Activated naive CD8-positive, alpha-beta T cell treated with anti-CD3 and anti-CD28 coated beads for 36 hours (primary cell): ENCODE results near the gene PRKCSH. TPM values are rescaled to one million over a fixed set of nuclear protein-coding genes. Genes with fewer than 3 reads are reported as not detected.
"Not testable (repeated sequence)": the region's sequence is repeated elsewhere in the genome, so short reads cannot be mapped to it uniquely, and the experiment has no call there.

Source experiments
- DNase-seq: peaks from one replicate; pipeline ENCODE4 v3.0.0; 2021
- H3K27ac Mint-ChIP-seq: one replicate; pipeline ENCODE4 v1.8.0; 2022; ENCODE audit warnings: mild to moderate bottlenecking, moderate library complexity, mixed read lengths
- H3K27me3 Mint-ChIP-seq: one replicate; pipeline ENCODE4 v1.8.0; 2022; ENCODE audit warnings: mild to moderate bottlenecking, mixed read lengths
- H3K36me3 Mint-ChIP-seq: one replicate; pipeline ENCODE4 v1.8.0; 2021; ENCODE audit warnings: mild to moderate bottlenecking, mixed read lengths
- H3K4me1 Mint-ChIP-seq: one replicate; pipeline ENCODE4 v1.8.0; 2021; ENCODE audit warnings: mixed read lengths
- H3K4me3 Mint-ChIP-seq: one replicate; pipeline ENCODE4 v1.8.0; 2022; ENCODE audit warnings: mild to moderate bottlenecking, moderate library complexity, mixed read lengths
- H3K9me3 Mint-ChIP-seq: one replicate; pipeline ENCODE4 v1.8.0; 2022; ENCODE audit warnings: mixed read lengths
- total RNA-seq, 2 experiments: library from RNA; stranded (reverse); gene quantifications; one replicate each; pipeline ENCODE4 v1.2.3, GENCODE V29; 2021

PRKCSH gene
- total RNA-seq, 2 experiments from 2014 or later = 212 to 222 TPM

- Mint-ChIP-seq H3K27ac (no peak overlapping the region), H3K4me3 (no peak overlapping the region), H3K36me3 (no peaks in the 10 kb centered on the region), H3K9me3 (no peaks in the 10 kb centered on the region), H3K27me3 (peaks cover 31% of the 10 kb centered on the region), H3K4me1 (peaks cover 4% of the 10 kb centered on the region)
- DNase-seq = no peak
Measured at GRCh38 chr19:11414544-11414943, 20.9 kb upstream of the PRKCSH start.

GRCh38 chr19:11416346-11417052 lies 18.9 kb upstream of the PRKCSH start:
- no peak overlapping the region for H3K4me3 Mint-ChIP-seq
- H3K4me1 Mint-ChIP-seq = peaks cover 15% of the 10 kb centered on the region
- H3K27me3 Mint-ChIP-seq = peaks cover 51% of the 10 kb centered on the region
- no peak for DNase-seq
- no peaks in the 10 kb centered on the region for H3K36me3 Mint-ChIP-seq
- no peak overlapping the region for H3K27ac Mint-ChIP-seq
- H3K9me3 Mint-ChIP-seq = no peaks in the 10 kb centered on the region

- Mint-ChIP-seq H3K4me1 (peaks cover 23% of the 10 kb centered on the region), H3K9me3 (no peaks in the 10 kb centered on the region), H3K27ac (no peak overlapping the region), H3K27me3 (peaks cover 67% of the 10 kb centered on the region), H3K36me3 (no peaks in the 10 kb centered on the region), H3K4me3 (no peak overlapping the region)
- DNase-seq = no peak
Measured at GRCh38 chr19:11418094-11418548, 17.3 kb upstream of the PRKCSH start.

GRCh38 chr19:11418549-11419506 lies 16.6 kb upstream of the PRKCSH start, which contains the start of gene RGL3:
Gene RGL3, minus strand, starts transcription at chr19:11419314. Its CDS starts 36 bp downstream, at chr19:11419278.
- DNase-seq = no peak
- Mint-ChIP-seq H3K4me3 (peak within 1 kb of the TSS; percentile 29), H3K36me3 (no peaks in the 10 kb centered on the region), H3K27me3 (peaks cover 74% of the 10 kb centered on the region), H3K9me3 (no peaks in the 10 kb centered on the region), H3K4me1 (peaks cover 27% of the 10 kb centered on the region), H3K27ac (no peak within 1 kb of the TSS)

GRCh38 chr19:11420429-11421370 lies 14.7 kb upstream of the PRKCSH start:
- Mint-ChIP-seq H3K27me3 (peaks cover 79% of the 10 kb centered on the region), H3K4me3 (peak overlapping the region; percentile 42), H3K27ac (no peak overlapping the region), H3K36me3 (no peaks in the 10 kb centered on the region), H3K9me3 (no peaks in the 10 kb centered on the region), H3K4me1 (peaks cover 27% of the 10 kb centered on the region)
- DNase-seq = no peak

- Mint-ChIP-seq H3K27ac (no peak overlapping the region), H3K9me3 (no peaks in the 10 kb centered on the region), H3K36me3 (no peaks in the 10 kb centered on the region), H3K27me3 (peaks cover 75% of the 10 kb centered on the region), H3K4me1 (peaks cover 27% of the 10 kb centered on the region), H3K4me3 (peak overlapping the region; percentile 50)
- peak; percentile 43 for DNase-seq
Measured at GRCh38 chr19:11421371-11422098, 13.9 kb upstream of the PRKCSH start.

GRCh38 chr19:11422163-11423065 lies 13.0 kb upstream of the PRKCSH start:
- peaks cover 27% of the 10 kb centered on the region for H3K4me1 Mint-ChIP-seq
- peaks cover 71% of the 10 kb centered on the region for H3K27me3 Mint-ChIP-seq
- peak; percentile 74 for DNase-seq
- peak overlapping the region; percentile 53 for H3K4me3 Mint-ChIP-seq
- no peak overlapping the region for H3K27ac Mint-ChIP-seq
- no peaks in the 10 kb centered on the region for H3K9me3 Mint-ChIP-seq
- H3K36me3 Mint-ChIP-seq = no peaks in the 10 kb centered on the region

- no peak overlapping the region for H3K27ac Mint-ChIP-seq
- H3K4me3 Mint-ChIP-seq = no peak overlapping the region
- H3K36me3 Mint-ChIP-seq = no peaks in the 10 kb centered on the region
- peaks cover 27% of the 10 kb centered on the region for H3K4me1 Mint-ChIP-seq
- peaks cover 63% of the 10 kb centered on the region for H3K27me3 Mint-ChIP-seq
- DNase-seq = no peak
- no peaks in the 10 kb centered on the region for H3K9me3 Mint-ChIP-seq
Measured at GRCh38 chr19:11423164-11423790, 12.2 kb upstream of the PRKCSH start.

GRCh38 chr19:11423791-11424181 lies 11.6 kb upstream of the PRKCSH start:
- no peaks in the 10 kb centered on the region for H3K36me3 Mint-ChIP-seq
- no peak overlapping the region for H3K27ac Mint-ChIP-seq
- peaks cover 26% of the 10 kb centered on the region for H3K4me1 Mint-ChIP-seq
- H3K9me3 Mint-ChIP-seq = no peaks in the 10 kb centered on the region
- no peak overlapping the region for H3K4me3 Mint-ChIP-seq
- peaks cover 58% of the 10 kb centered on the region for H3K27me3 Mint-ChIP-seq
- DNase-seq = no peak

- Mint-ChIP-seq H3K27ac (no peak overlapping the region), H3K9me3 (no peaks in the 10 kb centered on the region), H3K4me1 (peaks cover 18% of the 10 kb centered on the region), H3K4me3 (no peak overlapping the region), H3K27me3 (peaks cover 41% of the 10 kb centered on the region), H3K36me3 (no peaks in the 10 kb centered on the region)
- no peak for DNase-seq
Measured at GRCh38 chr19:11425719-11426457, 9.5 kb upstream of the PRKCSH start.

- Mint-ChIP-seq H3K27ac (no peak overlapping the region), H3K4me1 (peaks cover 12% of the 10 kb centered on the region), H3K36me3 (no peaks in the 10 kb centered on the region), H3K27me3 (peaks cover 33% of the 10 kb centered on the region), H3K9me3 (no peaks in the 10 kb centered on the region), H3K4me3 (no peak overlapping the region)
- no peak for DNase-seq
Measured at GRCh38 chr19:11426656-11427055, 8.8 kb upstream of the PRKCSH start.

- Mint-ChIP-seq H3K36me3 (peaks cover 24% of the 10 kb centered on the region), H3K4me1 (peaks cover 14% of the 10 kb centered on the region)
- not testable (repeated sequence) for DNase-seq, H3K4me3 Mint-ChIP-seq, H3K9me3 Mint-ChIP-seq, H3K27ac Mint-ChIP-seq, H3K27me3 Mint-ChIP-seq
Measured at GRCh38 chr19:11433526-11433925, 1.9 kb upstream of the PRKCSH start.
